Measurements from ENCODE around the gene CCDC7.
"Not testable (repeated sequence)": the region's sequence is repeated elsewhere in the genome, so short reads cannot be mapped to it uniquely, and the experiment has no call there.

The CCDC7 gene

DNA sequence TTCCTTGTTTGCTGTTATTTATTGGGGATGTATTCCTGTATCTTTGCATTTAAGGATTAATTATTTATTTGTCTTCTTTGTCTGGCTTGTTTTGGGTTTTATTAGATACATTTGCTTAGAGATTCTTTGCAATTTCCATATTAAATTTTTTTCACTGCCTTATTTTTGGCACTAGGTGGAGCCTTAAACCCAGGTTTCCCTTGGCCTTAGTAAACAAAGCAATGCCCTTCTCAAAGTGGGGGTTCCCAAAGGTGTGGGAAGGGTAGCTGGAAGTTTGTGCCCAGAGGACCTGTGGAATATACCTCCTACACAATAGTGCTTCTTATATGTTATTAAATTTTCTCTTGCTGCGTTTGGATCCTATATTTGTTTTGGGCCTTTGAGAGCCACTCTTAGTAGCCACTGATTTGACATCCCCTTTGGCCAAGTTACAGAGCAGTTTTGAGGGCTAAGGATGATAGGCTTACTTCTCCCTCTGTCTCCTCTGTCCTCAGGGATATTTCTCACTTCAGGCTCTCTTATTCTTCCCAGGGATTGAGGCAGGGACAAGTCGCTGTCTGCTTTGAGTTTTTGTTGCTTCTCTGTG is 349.8 kb downstream of the CCDC7 start:
- TF ChIP-seq, protein P1, sequence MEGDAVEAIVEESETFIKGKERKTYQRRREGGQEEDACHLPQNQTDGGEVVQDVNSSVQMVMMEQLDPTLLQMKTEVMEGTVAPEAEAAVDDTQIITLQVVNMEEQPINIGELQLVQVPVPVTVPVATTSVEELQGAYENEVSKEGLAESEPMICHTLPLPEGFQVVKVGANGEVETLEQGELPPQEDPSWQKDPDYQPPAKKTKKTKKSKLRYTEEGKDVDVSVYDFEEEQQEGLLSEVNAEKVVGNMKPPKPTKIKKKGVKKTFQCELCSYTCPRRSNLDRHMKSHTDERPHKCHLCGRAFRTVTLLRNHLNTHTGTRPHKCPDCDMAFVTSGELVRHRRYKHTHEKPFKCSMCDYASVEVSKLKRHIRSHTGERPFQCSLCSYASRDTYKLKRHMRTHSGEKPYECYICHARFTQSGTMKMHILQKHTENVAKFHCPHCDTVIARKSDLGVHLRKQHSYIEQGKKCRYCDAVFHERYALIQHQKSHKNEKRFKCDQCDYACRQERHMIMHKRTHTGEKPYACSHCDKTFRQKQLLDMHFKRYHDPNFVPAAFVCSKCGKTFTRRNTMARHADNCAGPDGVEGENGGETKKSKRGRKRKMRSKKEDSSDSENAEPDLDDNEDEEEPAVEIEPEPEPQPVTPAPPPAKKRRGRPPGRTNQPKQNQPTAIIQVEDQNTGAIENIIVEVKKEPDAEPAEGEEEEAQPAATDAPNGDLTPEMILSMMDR (IDR thresholded peaks at IDR 0.05; ENCODE audit: insufficient read depth, low read depth, low read length, missing control alignments), result peak; percentile 51
- H3K4me3 ChIP-seq (ENCODE audit: low read depth, low read length), result no peak overlapping the region
- peak; percentile 43 for DNase-seq (ENCODE audit: low read depth)

DNA sequence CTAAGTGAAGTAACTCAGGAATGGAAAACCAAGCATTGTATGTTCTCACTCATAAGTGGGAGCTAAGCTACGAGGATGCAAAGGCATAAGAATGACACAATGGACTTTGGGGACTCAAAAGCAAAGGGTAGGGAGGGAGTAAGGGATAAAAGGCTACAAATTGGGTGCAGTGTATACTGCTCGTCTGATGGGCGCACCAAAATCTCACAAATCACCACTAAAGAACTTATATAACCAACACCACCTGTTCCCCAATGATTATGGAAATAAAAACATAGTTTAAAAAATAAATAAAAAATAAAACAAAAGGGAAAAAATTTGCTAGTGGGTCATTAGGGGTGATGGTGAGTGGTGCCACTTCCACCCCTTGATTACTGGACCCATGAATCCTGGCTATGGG is 351.5 kb downstream of the CCDC7 start:
- H3K4me3 ChIP-seq (ENCODE audit: low read depth, low read length); DNase-seq (ENCODE audit: low read depth): not testable (repeated sequence)

DNA sequence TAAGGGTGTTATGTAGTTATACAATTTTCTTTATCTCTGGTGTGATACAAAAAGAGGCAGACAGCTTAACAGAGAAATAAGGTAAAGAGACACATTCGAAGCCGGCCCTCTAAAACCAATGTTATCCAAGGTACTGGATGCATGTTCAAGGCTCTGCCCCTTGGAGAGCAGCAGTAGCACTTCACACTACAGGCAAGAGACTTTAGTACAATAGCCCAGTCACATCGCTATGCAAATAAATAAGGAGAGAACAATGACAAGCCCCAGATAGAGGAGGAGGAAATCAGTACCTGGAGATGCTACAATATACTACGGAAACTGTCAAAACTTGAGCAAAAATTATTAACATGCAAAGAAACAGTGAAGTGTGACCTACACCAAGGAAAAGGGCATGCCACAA is 401.0 kb downstream of the CCDC7 start:
- TF ChIP-seq, protein P1 (IDR thresholded peaks at IDR 0.05; ENCODE audit: insufficient read depth, low read depth, low read length, missing control alignments), result no peak
- no peak overlapping the region for H3K4me3 ChIP-seq (ENCODE audit: low read depth, low read length)
- DNase-seq (ENCODE audit: low read depth), result no peak

DNA sequence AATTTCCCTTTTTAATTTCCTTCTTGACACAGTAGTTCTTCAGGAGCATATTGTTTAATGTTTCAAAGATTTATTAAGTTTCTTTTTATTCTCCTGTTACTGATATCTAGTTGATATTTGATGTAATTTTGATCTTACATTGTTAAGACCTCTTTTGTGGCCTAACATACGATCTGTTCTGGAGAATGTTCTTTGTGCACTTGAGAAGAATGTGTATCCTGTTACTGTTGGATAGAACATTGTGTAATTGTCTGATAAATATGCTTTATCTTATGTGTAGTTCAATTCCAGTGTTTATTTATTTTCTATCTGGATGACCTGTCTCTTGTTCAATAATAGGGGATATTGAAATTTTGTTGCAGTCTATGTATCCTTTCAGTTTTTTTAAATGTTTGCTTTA is 405.4 kb downstream of the CCDC7 start:
- no peak overlapping the region for H3K4me3 ChIP-seq (ENCODE audit: low read depth, low read length)
- TF ChIP-seq, protein P1 (IDR thresholded peaks at IDR 0.05; ENCODE audit: insufficient read depth, low read depth, low read length, missing control alignments), result no peak
- DNase-seq (ENCODE audit: low read depth), result no peak

DNA sequence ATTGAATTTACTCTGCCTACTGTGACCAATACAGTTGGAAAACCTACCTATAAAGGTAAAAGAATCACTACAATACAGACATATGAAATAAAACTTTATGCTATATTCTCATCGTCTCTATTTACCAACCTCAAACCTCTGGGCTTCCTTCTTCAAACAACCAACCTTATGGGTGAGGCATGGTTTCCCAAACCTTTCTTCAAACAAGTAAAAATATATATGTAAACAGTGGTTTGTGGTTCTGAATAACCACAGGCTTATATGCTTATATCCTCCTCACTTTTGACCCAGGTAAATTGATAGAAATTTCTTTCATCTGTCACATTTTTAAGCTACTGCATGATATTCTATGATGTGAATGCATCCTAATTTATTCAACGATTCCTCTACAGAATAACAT is 408.5 kb downstream of the CCDC7 start:
- H3K4me3 ChIP-seq (ENCODE audit: low read depth, low read length), result no peak overlapping the region
- TF ChIP-seq, protein P1 (IDR thresholded peaks at IDR 0.05; ENCODE audit: insufficient read depth, low read depth, low read length, missing control alignments), result no peak
- DNase-seq (ENCODE audit: low read depth), result no peak

DNA sequence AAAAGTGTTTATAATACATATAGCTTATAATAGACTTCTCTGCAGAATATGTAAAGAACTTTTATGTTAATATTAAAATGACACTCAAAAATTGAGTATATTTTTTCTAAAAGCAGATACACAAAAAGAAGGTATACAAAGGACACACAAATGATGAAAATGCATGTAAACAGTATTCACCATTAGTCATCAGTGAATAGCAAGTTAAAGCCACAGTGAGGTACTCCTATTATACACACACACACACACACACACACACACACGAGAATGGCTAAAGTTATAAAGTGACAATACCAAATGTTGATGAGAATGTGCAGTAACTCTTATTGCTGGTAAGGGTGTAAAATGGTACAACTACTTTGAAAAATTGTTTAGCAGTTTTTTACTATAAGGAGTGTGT is 419.2 kb downstream of the CCDC7 start:
- TF ChIP-seq, protein P1 (IDR thresholded peaks at IDR 0.05; ENCODE audit: insufficient read depth, low read depth, low read length, missing control alignments), result no peak
- DNase-seq (ENCODE audit: low read depth), result no peak
- H3K4me3 ChIP-seq (ENCODE audit: low read depth, low read length), result no peak overlapping the region

DNA sequence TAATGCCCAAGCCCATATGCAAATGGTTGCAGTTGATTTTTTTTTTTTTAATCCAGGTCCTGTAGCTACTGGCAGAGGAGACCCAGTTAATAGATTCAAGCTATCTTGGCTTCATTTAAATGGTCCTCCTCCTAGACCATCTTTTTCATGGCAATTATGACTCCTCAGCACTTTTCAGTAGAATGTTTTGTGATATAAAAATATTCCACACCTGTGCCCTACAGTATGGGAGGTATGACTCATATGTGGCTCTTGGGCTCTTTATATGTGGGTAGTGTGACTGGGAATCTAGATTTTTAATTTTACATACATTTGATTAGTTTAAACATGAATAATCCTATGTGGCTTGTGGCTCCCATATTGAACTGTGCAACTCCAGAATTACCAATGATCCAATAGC is 432.0 kb downstream of the CCDC7 start:
- DNase-seq (ENCODE audit: low read depth), result no peak
- H3K4me3 ChIP-seq (ENCODE audit: low read depth, low read length), result no peak overlapping the region
- TF ChIP-seq, protein P1 (IDR thresholded peaks at IDR 0.05; ENCODE audit: insufficient read depth, low read depth, low read length, missing control alignments), result no peak
